C4-2B (cell line): ENCODE measurements around the gene CSNK2A1.
"Not testable (repeated sequence)": the region's sequence is repeated elsewhere in the genome, so short reads cannot be mapped to it uniquely, and the experiment has no call there.

Experiments used
- H3K27ac ChIP-seq: fragments of 450-650 bp; 2 replicates; pipeline ENCODE4 v1.5.1; 2017
- CTCF ChIP-seq: fragments of 450-650 bp; conservative IDR thresholded peaks from 2 replicates; pipeline ENCODE4 v1.5.1; 2017; ENCODE audit warnings: mild to moderate bottlenecking
- ZFX ChIP-seq: fragments of 450-650 bp; IDR thresholded peaks from 2 replicates; pipeline ENCODE4 v1.6.1; 2017

Gene CSNK2A1

GRCh38 chr20:481167-481566 is 62.4 kb downstream of the CSNK2A1 start:
- H3K27ac ChIP-seq: no peak overlapping the region
- TF ChIP-seq CTCF (no peak), ZFX (no peak)

- no peak overlapping the region for H3K27ac ChIP-seq
- TF ChIP-seq CTCF (no peak), ZFX (no peak)
These were observed 63.5 kb downstream of the CSNK2A1 start for GRCh38 chr20:480044-480443.

- TF ChIP-seq CTCF (no peak), ZFX (no peak)
- H3K27ac ChIP-seq: no peak overlapping the region
These were observed 64.1 kb downstream of the CSNK2A1 start for GRCh38 chr20:479487-479886.

- TF ChIP-seq CTCF (peak; percentile 76), ZFX (no peak)
- peak overlapping the region; percentile 17; the same call in 1 of the 2 replicates for H3K27ac ChIP-seq
These were observed 64.6 kb downstream of the CSNK2A1 start for GRCh38 chr20:478949-479429.

GRCh38 chr20:478010-478948 is 65.3 kb downstream of the CSNK2A1 start:
- H3K27ac ChIP-seq: peak overlapping the region; percentile 17; the same call in 1 of the 2 replicates
- TF ChIP-seq ZFX (no peak), CTCF (no peak)

- H3K27ac ChIP-seq: not testable (repeated sequence)
These were observed 66.9 kb downstream of the CSNK2A1 start for GRCh38 chr20:476561-477249.

- TF ChIP-seq CTCF (no peak), ZFX (no peak)
- H3K27ac ChIP-seq: no peak overlapping the region
These were observed 67.9 kb downstream of the CSNK2A1 start for GRCh38 chr20:475463-476357.
